Activated CD4-positive, CD25-positive, alpha-beta regulatory T cell treated with anti-CD3 and anti-CD28 coated beads, Interleukin-2, amount 50 U/mL, for 16 hours (primary cell): ENCODE results near the gene SCN10A.

Experiments used
- DNase-seq: peaks from one replicate; pipeline ENCODE4 v3.0.0-alpha.2; 2020; ENCODE audit warnings: low read depth, low spot score

SCN10A gene

GRCh38 chr3:38773528-38773927 lies 42.5 kb downstream of the SCN10A start:
- no peak for DNase-seq

GRCh38 chr3:38763569-38763968 lies 52.4 kb downstream of the SCN10A start:
- DNase-seq, result no peak

- no peak for DNase-seq
Observed at GRCh38 chr3:38758557-38758956, 57.5 kb downstream of the SCN10A start.

GRCh38 chr3:38757721-38758120 lies 58.3 kb downstream of the SCN10A start:
- DNase-seq, result no peak

GRCh38 chr3:38756892-38757291 lies 59.1 kb downstream of the SCN10A start:
- no peak for DNase-seq

GRCh38 chr3:38755130-38755529 lies 60.9 kb downstream of the SCN10A start:
- DNase-seq, result no peak

GRCh38 chr3:38746641-38747040 lies 69.4 kb downstream of the SCN10A start:
- no peak for DNase-seq

- DNase-seq, result no peak
Observed at GRCh38 chr3:38743043-38743442, 73.0 kb downstream of the SCN10A start.

GRCh38 chr3:38742550-38742949 lies 73.5 kb downstream of the SCN10A start:
- DNase-seq, result no peak

- DNase-seq, result no peak
Observed at GRCh38 chr3:38740537-38740936, 75.5 kb downstream of the SCN10A start.

- no peak for DNase-seq
Observed at GRCh38 chr3:38739931-38740330, 76.1 kb downstream of the SCN10A start.

- no peak for DNase-seq
Observed at GRCh38 chr3:38739396-38739689, 76.7 kb downstream of the SCN10A start.

GRCh38 chr3:38738630-38739395 lies 77.2 kb downstream of the SCN10A start:
- DNase-seq, result no peak

GRCh38 chr3:38731522-38731921 lies 84.5 kb downstream of the SCN10A start:
- no peak for DNase-seq

GRCh38 chr3:38730281-38730680 lies 85.7 kb downstream of the SCN10A start:
- no peak for DNase-seq

- DNase-seq, result no peak
Observed at GRCh38 chr3:38728008-38728407, 88.0 kb downstream of the SCN10A start.

- no peak for DNase-seq
Observed at GRCh38 chr3:38726751-38727150, 89.3 kb downstream of the SCN10A start.

GRCh38 chr3:38725726-38726419 lies 90.1 kb downstream of the SCN10A start:
- no peak for DNase-seq

- no peak for DNase-seq
Observed at GRCh38 chr3:38724392-38724736, 91.7 kb downstream of the SCN10A start.

GRCh38 chr3:38723569-38724391 lies 92.2 kb downstream of the SCN10A start:
- no peak for DNase-seq

- no peak for DNase-seq
Observed at GRCh38 chr3:38722781-38723568, 93.0 kb downstream of the SCN10A start.

GRCh38 chr3:38721207-38721772 lies 94.7 kb downstream of the SCN10A start:
- DNase-seq, result no peak
